ENCODE measurements around the gene WDR88.

DNA sequence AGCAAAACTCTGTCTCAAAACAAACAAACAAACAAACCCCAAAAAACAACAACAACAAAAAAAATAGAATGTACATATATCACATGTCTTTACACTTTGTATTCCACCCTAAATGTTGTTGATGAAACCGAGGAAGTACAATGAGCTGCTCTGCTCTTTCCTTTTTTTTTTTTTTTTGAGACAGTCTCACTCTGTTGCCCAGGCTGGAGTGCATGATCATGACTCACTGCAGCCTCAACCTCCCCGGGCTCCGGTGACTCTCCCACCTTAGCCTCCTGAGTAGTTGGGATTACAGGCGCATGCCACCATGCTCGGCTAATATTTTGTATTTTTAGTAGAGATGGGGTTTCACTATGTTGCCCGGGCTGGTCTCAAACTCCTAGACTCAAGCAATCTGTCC is 31.6 kb downstream of the WDR88 start:
- no peak for TF ChIP-seq POLR2A (IDR thresholded peaks at IDR 0.05; ENCODE audit: low read depth)
- TF ChIP-seq, protein P1, sequence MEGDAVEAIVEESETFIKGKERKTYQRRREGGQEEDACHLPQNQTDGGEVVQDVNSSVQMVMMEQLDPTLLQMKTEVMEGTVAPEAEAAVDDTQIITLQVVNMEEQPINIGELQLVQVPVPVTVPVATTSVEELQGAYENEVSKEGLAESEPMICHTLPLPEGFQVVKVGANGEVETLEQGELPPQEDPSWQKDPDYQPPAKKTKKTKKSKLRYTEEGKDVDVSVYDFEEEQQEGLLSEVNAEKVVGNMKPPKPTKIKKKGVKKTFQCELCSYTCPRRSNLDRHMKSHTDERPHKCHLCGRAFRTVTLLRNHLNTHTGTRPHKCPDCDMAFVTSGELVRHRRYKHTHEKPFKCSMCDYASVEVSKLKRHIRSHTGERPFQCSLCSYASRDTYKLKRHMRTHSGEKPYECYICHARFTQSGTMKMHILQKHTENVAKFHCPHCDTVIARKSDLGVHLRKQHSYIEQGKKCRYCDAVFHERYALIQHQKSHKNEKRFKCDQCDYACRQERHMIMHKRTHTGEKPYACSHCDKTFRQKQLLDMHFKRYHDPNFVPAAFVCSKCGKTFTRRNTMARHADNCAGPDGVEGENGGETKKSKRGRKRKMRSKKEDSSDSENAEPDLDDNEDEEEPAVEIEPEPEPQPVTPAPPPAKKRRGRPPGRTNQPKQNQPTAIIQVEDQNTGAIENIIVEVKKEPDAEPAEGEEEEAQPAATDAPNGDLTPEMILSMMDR (IDR thresholded peaks at IDR 0.05), result no peak
- no peak for TF ChIP-seq EP300 (IDR thresholded peaks at IDR 0.05)
- no peak for TF ChIP-seq POLR2AphosphoS5 (IDR thresholded peaks at IDR 0.05)
